ENCODE data around the gene KLHL26.

KLHL26 gene

GRCh38 chr19:18716857-18717256, 80.0 kb downstream of the KLHL26 start:
- DNase-seq (ENCODE audit: low read depth in 1 of 2, low spot score in 1 of 2): no peak

- DNase-seq (ENCODE audit: low read depth in 1 of 2, low spot score in 1 of 2): no peak
Measured at GRCh38 chr19:18717601-18718000, 80.8 kb downstream of the KLHL26 start.

- DNase-seq (ENCODE audit: low read depth in 1 of 2, low spot score in 1 of 2): no peak
Measured at GRCh38 chr19:18718015-18718526, 81.2 kb downstream of the KLHL26 start.

GRCh38 chr19:18718846-18719458, 82.1 kb downstream of the KLHL26 start:
- no peak for DNase-seq (ENCODE audit: low read depth in 1 of 2, low spot score in 1 of 2)

- DNase-seq (ENCODE audit: low read depth in 1 of 2, low spot score in 1 of 2): no peak
Measured at GRCh38 chr19:18719541-18719940, 82.7 kb downstream of the KLHL26 start.
